Esophagus squamous epithelium (tissue), 4 donors: Measurements from ENCODE around the gene CTSD.

ENCODE experiments used
- POLR2A ChIP-seq, 4 donors: fragments of 450-650 bp; IDR thresholded peaks; one replicate each; pipeline ENCODE4 v1.6.1; 2017; ENCODE audit warnings: antibody characterized with exemption in 4 of 4, mild to moderate bottlenecking in 4 of 4, moderate library complexity in 3 of 4
- TF ChIP-seq, protein P1 (sequence below), 6 experiments: fragments of 450-650 bp in 4 of 6; fragments of 200-600 bp in 2 of 6; sonication (generic) in 2 of 6; IDR thresholded peaks; one replicate each; pipeline ENCODE4 v1.5.1; 2016 to 2019; ENCODE audit warnings: antibody characterized with exemption in 6 of 6, mild to moderate bottlenecking in 4 of 6, moderate library complexity in 4 of 6

DNA sequence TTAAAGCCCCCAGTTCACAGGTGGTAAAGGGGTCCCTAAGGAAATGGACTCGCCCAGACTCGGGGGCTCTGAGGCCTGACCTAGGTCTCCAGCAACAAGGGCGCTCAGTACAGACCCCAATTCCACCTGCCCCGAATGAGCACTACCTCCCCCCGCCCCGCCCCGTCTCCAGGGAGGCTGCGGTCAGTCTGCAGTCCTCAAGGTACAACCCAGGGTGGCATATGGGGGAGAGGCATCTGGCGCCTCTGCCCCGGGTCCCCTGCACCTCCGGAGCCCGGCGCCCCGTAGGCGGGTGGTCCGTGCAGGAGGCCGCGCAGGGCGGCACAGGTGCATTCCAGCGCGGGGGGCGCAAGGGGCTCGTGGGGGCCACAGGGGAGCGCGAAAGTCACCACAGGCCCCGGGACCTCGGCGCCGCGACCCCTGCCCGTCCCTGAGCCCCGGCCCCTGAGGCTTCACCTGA, 361 bp downstream of the CTSD start:
- TF ChIP-seq, protein P1, sequence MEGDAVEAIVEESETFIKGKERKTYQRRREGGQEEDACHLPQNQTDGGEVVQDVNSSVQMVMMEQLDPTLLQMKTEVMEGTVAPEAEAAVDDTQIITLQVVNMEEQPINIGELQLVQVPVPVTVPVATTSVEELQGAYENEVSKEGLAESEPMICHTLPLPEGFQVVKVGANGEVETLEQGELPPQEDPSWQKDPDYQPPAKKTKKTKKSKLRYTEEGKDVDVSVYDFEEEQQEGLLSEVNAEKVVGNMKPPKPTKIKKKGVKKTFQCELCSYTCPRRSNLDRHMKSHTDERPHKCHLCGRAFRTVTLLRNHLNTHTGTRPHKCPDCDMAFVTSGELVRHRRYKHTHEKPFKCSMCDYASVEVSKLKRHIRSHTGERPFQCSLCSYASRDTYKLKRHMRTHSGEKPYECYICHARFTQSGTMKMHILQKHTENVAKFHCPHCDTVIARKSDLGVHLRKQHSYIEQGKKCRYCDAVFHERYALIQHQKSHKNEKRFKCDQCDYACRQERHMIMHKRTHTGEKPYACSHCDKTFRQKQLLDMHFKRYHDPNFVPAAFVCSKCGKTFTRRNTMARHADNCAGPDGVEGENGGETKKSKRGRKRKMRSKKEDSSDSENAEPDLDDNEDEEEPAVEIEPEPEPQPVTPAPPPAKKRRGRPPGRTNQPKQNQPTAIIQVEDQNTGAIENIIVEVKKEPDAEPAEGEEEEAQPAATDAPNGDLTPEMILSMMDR (IDR thresholded peaks at IDR 0.05) = no peak
- TF ChIP-seq POLR2A (IDR thresholded peaks at IDR 0.05) = no peak
